A549 (cell line): Measurements from ENCODE around the gene KANTR.

ENCODE experiments used
- EHMT2 ChIP-seq: fragments of 200-600 bp; sonication (generic); IDR thresholded peaks from 2 replicates; pipeline ENCODE4 v1.6.1; 2016; ENCODE audit warnings: antibody characterized with exemption, low read depth, mild to moderate bottlenecking, moderate library complexity
- EP300 ChIP-seq, 2 experiments: fragments of >200 bp; sonication (Bioruptor Twin); formaldehyde crosslinking; IDR thresholded peaks; 2 replicates in 1 of 2; 3 replicates in 1 of 2; pipeline ENCODE4 v1.6.1; 2016 to 2017
- ESRRA ChIP-seq: fragments of 150-350 bp; IDR thresholded peaks from 2 replicates; pipeline ENCODE4 v1.6.1; 2014; ENCODE audit warnings: mild to moderate bottlenecking, low read length, borderline replicate concordance
- HDAC2 ChIP-seq: fragments of 200-600 bp; sonication (generic); IDR thresholded peaks from 2 replicates; pipeline ENCODE4 v1.6.1; 2016
- HOXB13 ChIP-seq: fragments of 250-450 bp; sonication (Bioruptor Pico); IDR thresholded peaks from 2 replicates; pipeline ENCODE4 v1.5.0; 2020; ENCODE audit warnings: low read depth, mild to moderate bottlenecking, moderate library complexity
- MYC ChIP-seq: IDR thresholded peaks from 2 replicates; pipeline ENCODE4 v1.6.1; 2012; ENCODE audit warnings: mild to moderate bottlenecking, inconsistent platforms, low read length, improper control_type of control experiment, borderline replicate concordance
- SREBF2 ChIP-seq: fragments of 450-650 bp; IDR thresholded peaks from 2 replicates; pipeline ENCODE4 v1.6.1; 2014; ENCODE audit warnings: mild to moderate bottlenecking, moderate library complexity
- TF ChIP-seq, protein P1 (sequence below): fragments of >200 bp; sonication (Bioruptor Twin); formaldehyde crosslinking; IDR thresholded peaks from 3 replicates; pipeline ENCODE4 v1.5.1; 2016
- TF ChIP-seq, protein P2 (sequence below): IDR thresholded peaks from 2 replicates; pipeline ENCODE4 v1.6.1; 2012
- TF ChIP-seq, protein P3 (sequence below): fragments of 250-450 bp; sonication (Bioruptor Pico); IDR thresholded peaks from 2 replicates; pipeline ENCODE4 v1.5.0; 2020; ENCODE audit warnings: low read depth, mild to moderate bottlenecking, moderate library complexity
- TF ChIP-seq, protein P4 (sequence below): fragments of 450-650 bp; IDR thresholded peaks from 2 replicates; pipeline ENCODE4 v1.6.1; 2014; ENCODE audit warnings: antibody characterized with exemption

DNA sequence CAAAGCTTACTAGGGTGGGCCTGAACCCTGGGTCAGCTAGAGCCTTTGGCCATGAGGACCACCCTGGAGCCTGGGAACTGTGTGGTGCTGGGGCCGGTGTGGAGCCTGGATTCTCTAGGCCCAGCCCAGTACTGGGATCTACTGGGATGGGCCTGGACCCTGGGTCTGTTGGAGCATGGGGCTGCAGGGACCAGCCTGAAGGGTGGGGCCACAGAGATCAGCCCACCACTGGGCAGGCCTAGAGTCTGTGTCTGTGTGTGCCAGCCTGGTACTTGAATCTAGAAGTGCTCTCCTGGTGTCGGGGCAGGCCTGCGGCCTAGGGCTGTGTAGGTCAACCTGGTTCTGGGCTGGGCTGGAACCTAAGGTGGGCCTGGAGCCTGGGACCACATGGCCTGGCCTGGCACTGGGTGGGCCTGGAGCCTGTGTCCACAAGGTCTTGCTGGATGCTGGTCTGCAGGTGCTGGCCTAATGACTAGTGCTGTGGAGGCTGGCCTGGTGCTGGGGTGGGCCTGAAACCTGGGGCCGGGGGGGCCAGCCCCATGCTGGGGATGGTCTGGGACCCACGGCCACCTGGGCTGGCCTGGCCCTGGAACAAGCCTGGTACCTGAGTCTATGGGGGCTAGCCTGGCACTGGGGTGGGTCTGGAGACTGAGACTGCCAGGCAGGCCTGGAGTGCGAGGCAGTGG lies 21.1 kb downstream of the KANTR start:
- TF ChIP-seq, protein P1, sequence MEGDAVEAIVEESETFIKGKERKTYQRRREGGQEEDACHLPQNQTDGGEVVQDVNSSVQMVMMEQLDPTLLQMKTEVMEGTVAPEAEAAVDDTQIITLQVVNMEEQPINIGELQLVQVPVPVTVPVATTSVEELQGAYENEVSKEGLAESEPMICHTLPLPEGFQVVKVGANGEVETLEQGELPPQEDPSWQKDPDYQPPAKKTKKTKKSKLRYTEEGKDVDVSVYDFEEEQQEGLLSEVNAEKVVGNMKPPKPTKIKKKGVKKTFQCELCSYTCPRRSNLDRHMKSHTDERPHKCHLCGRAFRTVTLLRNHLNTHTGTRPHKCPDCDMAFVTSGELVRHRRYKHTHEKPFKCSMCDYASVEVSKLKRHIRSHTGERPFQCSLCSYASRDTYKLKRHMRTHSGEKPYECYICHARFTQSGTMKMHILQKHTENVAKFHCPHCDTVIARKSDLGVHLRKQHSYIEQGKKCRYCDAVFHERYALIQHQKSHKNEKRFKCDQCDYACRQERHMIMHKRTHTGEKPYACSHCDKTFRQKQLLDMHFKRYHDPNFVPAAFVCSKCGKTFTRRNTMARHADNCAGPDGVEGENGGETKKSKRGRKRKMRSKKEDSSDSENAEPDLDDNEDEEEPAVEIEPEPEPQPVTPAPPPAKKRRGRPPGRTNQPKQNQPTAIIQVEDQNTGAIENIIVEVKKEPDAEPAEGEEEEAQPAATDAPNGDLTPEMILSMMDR: no peak
- TF ChIP-seq EHMT2 (no peak), HOXB13 (CRISPR knock-in tag) (no peak), HDAC2 (no peak), ESRRA (no peak), EP300 (IDR thresholded peaks at IDR 0.05) (no peak), MYC (no peak), SREBF2 (no peak)
- TF ChIP-seq, protein P2, sequence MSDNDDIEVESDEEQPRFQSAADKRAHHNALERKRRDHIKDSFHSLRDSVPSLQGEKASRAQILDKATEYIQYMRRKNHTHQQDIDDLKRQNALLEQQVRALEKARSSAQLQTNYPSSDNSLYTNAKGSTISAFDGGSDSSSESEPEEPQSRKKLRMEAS: no peak
- TF ChIP-seq, protein P3, sequence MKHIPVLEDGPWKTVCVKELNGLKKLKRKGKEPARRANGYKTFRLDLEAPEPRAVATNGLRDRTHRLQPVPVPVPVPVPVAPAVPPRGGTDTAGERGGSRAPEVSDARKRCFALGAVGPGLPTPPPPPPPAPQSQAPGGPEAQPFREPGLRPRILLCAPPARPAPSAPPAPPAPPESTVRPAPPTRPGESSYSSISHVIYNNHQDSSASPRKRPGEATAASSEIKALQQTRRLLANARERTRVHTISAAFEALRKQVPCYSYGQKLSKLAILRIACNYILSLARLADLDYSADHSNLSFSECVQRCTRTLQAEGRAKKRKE (CRISPR knock-in tag): no peak
- TF ChIP-seq, protein P4, sequence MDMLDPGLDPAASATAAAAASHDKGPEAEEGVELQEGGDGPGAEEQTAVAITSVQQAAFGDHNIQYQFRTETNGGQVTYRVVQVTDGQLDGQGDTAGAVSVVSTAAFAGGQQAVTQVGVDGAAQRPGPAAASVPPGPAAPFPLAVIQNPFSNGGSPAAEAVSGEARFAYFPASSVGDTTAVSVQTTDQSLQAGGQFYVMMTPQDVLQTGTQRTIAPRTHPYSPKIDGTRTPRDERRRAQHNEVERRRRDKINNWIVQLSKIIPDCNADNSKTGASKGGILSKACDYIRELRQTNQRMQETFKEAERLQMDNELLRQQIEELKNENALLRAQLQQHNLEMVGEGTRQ: no peak
